ENCODE measurements around the gene UBAC2. TPM values are rescaled to one million over a fixed set of nuclear protein-coding genes. Genes with fewer than 3 reads are reported as not detected.
A peak's percentile ranks its signal among the peaks of the same experiment; 100 is the strongest.

UBAC2 gene
- total RNA-seq, 2 donors from 2014 or later = 72.7 to 80.4 TPM

GRCh38 chr13:99307648-99308339 is 107.1 kb downstream of the UBAC2 start:
- TF ChIP-seq CTCF (conservative IDR thresholded peaks at IDR 0.05) = no peak
- Histone ChIP-seq H3K9me3 (ENCODE audit: control insufficient read depth, low read length) (no peaks in the 10 kb centered on the region), H3K27me3 (ENCODE audit: control insufficient read depth, insufficient read depth, low read length, poor library complexity, severe bottlenecking) (no peaks in the 10 kb centered on the region), H3K9ac (ENCODE audit: extremely low read depth, low read length, poor library complexity, severe bottlenecking) (peak overlapping the region; percentile 81), H3K4me1 (ENCODE audit: control insufficient read depth, insufficient read depth, low read length) (peaks cover 19% of the 10 kb centered on the region), H3K4me3 (ENCODE audit: low read length) (peak overlapping the region; percentile 71), H3K27ac (ENCODE audit: low read depth, low read length) (no peak overlapping the region), H3K36me3 (ENCODE audit: control insufficient read depth, insufficient read depth, low read length) (peaks cover 5% of the 10 kb centered on the region)
- DNase-seq = peak; percentile 71
- Mint-ChIP-seq H3K27ac (peak overlapping the region; percentile 94), H3K36me3 (ENCODE audit: low read depth) (peaks cover 21% of the 10 kb centered on the region), H3K4me1 (peaks cover 52% of the 10 kb centered on the region), H3K9me3 (no peaks in the 10 kb centered on the region), H3K27me3 (ENCODE audit: insufficient read depth) (no peaks in the 10 kb centered on the region), H3K4me3 (peak overlapping the region; percentile 26)
- WGBS, 2 experiments (ENCODE audit: insufficient coverage in 1 of 2, insufficient read length in 1 of 2) = 35 to 45% methylated on average over 4 to 6 of the region's 6 CpGs

GRCh38 chr13:99308471-99309087 is 107.9 kb downstream of the UBAC2 start:
- Histone ChIP-seq H3K4me3 (ENCODE audit: low read length) (peak overlapping the region; percentile 13), H3K27ac (ENCODE audit: low read depth, low read length) (peak overlapping the region; percentile 13), H3K9me3 (ENCODE audit: control insufficient read depth, low read length) (no peaks in the 10 kb centered on the region), H3K4me1 (ENCODE audit: control insufficient read depth, insufficient read depth, low read length) (peaks cover 22% of the 10 kb centered on the region), H3K27me3 (ENCODE audit: control insufficient read depth, insufficient read depth, low read length, poor library complexity, severe bottlenecking) (no peaks in the 10 kb centered on the region), H3K9ac (ENCODE audit: extremely low read depth, low read length, poor library complexity, severe bottlenecking) (peak overlapping the region; percentile 81), H3K36me3 (ENCODE audit: control insufficient read depth, insufficient read depth, low read length) (peaks cover 5% of the 10 kb centered on the region)
- H3K36me3 Mint-ChIP-seq (ENCODE audit: low read depth) = peaks cover 25% of the 10 kb centered on the region
- TF ChIP-seq CTCF (conservative IDR thresholded peaks at IDR 0.05) = no peak
- H3K9me3 Mint-ChIP-seq = no peaks in the 10 kb centered on the region
- H3K4me3 Mint-ChIP-seq = no peak overlapping the region
- peaks cover 57% of the 10 kb centered on the region for H3K4me1 Mint-ChIP-seq
- H3K27me3 Mint-ChIP-seq (ENCODE audit: insufficient read depth) = no peaks in the 10 kb centered on the region
- no peak for DNase-seq
- H3K27ac Mint-ChIP-seq = peak overlapping the region; percentile 94
- WGBS, 2 experiments (ENCODE audit: insufficient coverage in 1 of 2, insufficient read length in 1 of 2) = 80 to 91% methylated on average over 2 to 3 of the region's 3 CpGs

- Mint-ChIP-seq H3K27me3 (ENCODE audit: insufficient read depth) (no peaks in the 10 kb centered on the region), H3K4me3 (no peak overlapping the region), H3K4me1 (peaks cover 49% of the 10 kb centered on the region), H3K9me3 (no peaks in the 10 kb centered on the region), H3K36me3 (ENCODE audit: low read depth) (peaks cover 34% of the 10 kb centered on the region), H3K27ac (no peak overlapping the region)
- Histone ChIP-seq H3K36me3 (ENCODE audit: control insufficient read depth, insufficient read depth, low read length) (peaks cover 24% of the 10 kb centered on the region), H3K27ac (ENCODE audit: low read depth, low read length) (no peak overlapping the region), H3K9me3 (ENCODE audit: control insufficient read depth, low read length) (no peaks in the 10 kb centered on the region), H3K4me3 (ENCODE audit: low read length) (no peak overlapping the region), H3K9ac (ENCODE audit: extremely low read depth, low read length, poor library complexity, severe bottlenecking) (no peak overlapping the region), H3K4me1 (ENCODE audit: control insufficient read depth, insufficient read depth, low read length) (peaks cover 17% of the 10 kb centered on the region), H3K27me3 (ENCODE audit: control insufficient read depth, insufficient read depth, low read length, poor library complexity, severe bottlenecking) (no peaks in the 10 kb centered on the region)
- DNase-seq = no peak
- 98% methylated on average over 3 of the region's 4 CpGs; no CpG with 5 or more reads in 1 of the 2 experiments for WGBS, 2 experiments (ENCODE audit: insufficient coverage in 1 of 2, insufficient read length in 1 of 2)
- no peak for TF ChIP-seq CTCF (conservative IDR thresholded peaks at IDR 0.05)
Observed at GRCh38 chr13:99310382-99311031, 109.9 kb downstream of the UBAC2 start.
